ENCODE results near the gene DLG2.

The DLG2 gene

GRCh38 chr11:84295815-84296214, 1331.3 kb downstream of the DLG2 start:
- Histone ChIP-seq H3K9me3 (ENCODE audit: low read length) (no peaks in the 10 kb centered on the region), H3K9ac (ENCODE audit: low read length) (no peak overlapping the region), H3K79me2 (ENCODE audit: insufficient read depth, low read length) (no peaks in the 10 kb centered on the region), H3K27me3 (ENCODE audit: insufficient read depth, low read length) (no peaks in the 10 kb centered on the region), H3K4me3 (ENCODE audit: low read depth, low read length, poor library complexity, severe bottlenecking) (no peak overlapping the region), H3K4me2 (ENCODE audit: low read length) (no peak overlapping the region), H3K36me3 (ENCODE audit: insufficient read depth, low read length) (no peaks in the 10 kb centered on the region), H4K20me1 (ENCODE audit: insufficient read depth, low read length) (no peaks in the 10 kb centered on the region), H2AFZ (ENCODE audit: low read length) (no peak overlapping the region), H3K9me2 (ENCODE audit: low read depth, low read length) (no peaks in the 10 kb centered on the region), H3K27ac (ENCODE audit: low read depth, low read length, poor library complexity, severe bottlenecking) (no peak overlapping the region), H3F3A (ENCODE audit: insufficient read depth, low read length) (no peaks in the 10 kb centered on the region), H3K4me1 (ENCODE audit: insufficient read depth, low read length, severe bottlenecking) (no peaks in the 10 kb centered on the region)
- TF ChIP-seq EZH2 (IDR thresholded peaks at IDR 0.05; ENCODE audit: borderline replicate concordance, low read length) (no peak), CTCF (IDR thresholded peaks at IDR 0.05; ENCODE audit: low read length) (no peak)

- H3K36me3 ChIP-seq (ENCODE audit: insufficient read depth, low read length), result no peaks in the 10 kb centered on the region
- no peaks in the 10 kb centered on the region for H3K9me2 ChIP-seq (ENCODE audit: low read depth, low read length)
- H3K27ac ChIP-seq (ENCODE audit: low read depth, low read length, poor library complexity, severe bottlenecking), result no peak overlapping the region
- H3K4me3 ChIP-seq (ENCODE audit: low read depth, low read length, poor library complexity, severe bottlenecking), result no peak overlapping the region
- no peaks in the 10 kb centered on the region for H3K79me2 ChIP-seq (ENCODE audit: insufficient read depth, low read length)
- H4K20me1 ChIP-seq (ENCODE audit: insufficient read depth, low read length), result no peaks in the 10 kb centered on the region
- H3K27me3 ChIP-seq (ENCODE audit: insufficient read depth, low read length), result no peaks in the 10 kb centered on the region
- H3K9me3 ChIP-seq (ENCODE audit: low read length), result no peaks in the 10 kb centered on the region
- H3K9ac ChIP-seq (ENCODE audit: low read length), result no peak overlapping the region
- H3K4me1 ChIP-seq (ENCODE audit: insufficient read depth, low read length, severe bottlenecking), result no peaks in the 10 kb centered on the region
- TF ChIP-seq CTCF (IDR thresholded peaks at IDR 0.05; ENCODE audit: low read length), result no peak
- TF ChIP-seq EZH2 (IDR thresholded peaks at IDR 0.05; ENCODE audit: borderline replicate concordance, low read length), result no peak
- no peaks in the 10 kb centered on the region for H3F3A ChIP-seq (ENCODE audit: insufficient read depth, low read length)
- no peak overlapping the region for H2AFZ ChIP-seq (ENCODE audit: low read length)
- no peak overlapping the region for H3K4me2 ChIP-seq (ENCODE audit: low read length)
These were observed 1334.2 kb downstream of the DLG2 start for GRCh38 chr11:84292955-84293354.

- no peaks in the 10 kb centered on the region for H4K20me1 ChIP-seq (ENCODE audit: insufficient read depth, low read length)
- no peak overlapping the region for H3K4me3 ChIP-seq (ENCODE audit: low read depth, low read length, poor library complexity, severe bottlenecking)
- no peak overlapping the region for H3K4me2 ChIP-seq (ENCODE audit: low read length)
- no peak for TF ChIP-seq EZH2 (IDR thresholded peaks at IDR 0.05; ENCODE audit: borderline replicate concordance, low read length)
- H3K27ac ChIP-seq (ENCODE audit: low read depth, low read length, poor library complexity, severe bottlenecking), result no peak overlapping the region
- H3K9me2 ChIP-seq (ENCODE audit: low read depth, low read length), result no peaks in the 10 kb centered on the region
- no peaks in the 10 kb centered on the region for H3K4me1 ChIP-seq (ENCODE audit: insufficient read depth, low read length, severe bottlenecking)
- no peaks in the 10 kb centered on the region for H3K36me3 ChIP-seq (ENCODE audit: insufficient read depth, low read length)
- H3K9ac ChIP-seq (ENCODE audit: low read length), result no peak overlapping the region
- H3K79me2 ChIP-seq (ENCODE audit: insufficient read depth, low read length), result no peaks in the 10 kb centered on the region
- H3F3A ChIP-seq (ENCODE audit: insufficient read depth, low read length), result no peaks in the 10 kb centered on the region
- no peaks in the 10 kb centered on the region for H3K9me3 ChIP-seq (ENCODE audit: low read length)
- H3K27me3 ChIP-seq (ENCODE audit: insufficient read depth, low read length), result no peaks in the 10 kb centered on the region
- no peak overlapping the region for H2AFZ ChIP-seq (ENCODE audit: low read length)
These were observed 1335.1 kb downstream of the DLG2 start for GRCh38 chr11:84292006-84292405.

DNA sequence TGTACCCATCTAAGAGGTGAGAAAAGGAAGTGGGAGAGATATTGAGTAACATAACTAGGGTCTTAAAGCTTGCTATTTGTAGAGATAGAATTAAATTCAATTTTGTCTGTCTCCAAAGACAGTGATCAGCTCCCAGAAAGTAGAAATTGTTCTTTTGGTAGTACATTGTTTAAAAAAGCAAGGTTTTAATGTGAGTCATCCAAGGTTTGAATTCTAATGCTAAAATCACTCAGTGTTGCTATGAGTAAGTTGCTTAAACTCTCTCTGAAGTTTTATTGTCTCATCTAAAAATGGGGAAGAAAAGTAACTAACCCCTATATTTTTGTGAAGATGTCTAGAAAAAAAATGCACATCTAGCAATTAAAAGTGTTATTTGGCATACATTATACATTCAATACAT, 1336.5 kb downstream of the DLG2 start:
- Histone ChIP-seq H3K4me3 (ENCODE audit: low read depth, low read length, poor library complexity, severe bottlenecking) (no peak overlapping the region), H2AFZ (ENCODE audit: low read length) (no peak overlapping the region)
- no peak for TF ChIP-seq CTCF (IDR thresholded peaks at IDR 0.05; ENCODE audit: low read length)
- no peak for TF ChIP-seq EZH2 (IDR thresholded peaks at IDR 0.05; ENCODE audit: borderline replicate concordance, low read length)

More for the DNA sequence above, 1336.5 kb downstream of the DLG2 start:
- no peaks in the 10 kb centered on the region for H3K79me2 ChIP-seq (ENCODE audit: insufficient read depth, low read length)
- no peaks in the 10 kb centered on the region for H3K27me3 ChIP-seq (ENCODE audit: insufficient read depth, low read length)
- H3K9ac ChIP-seq (ENCODE audit: low read length), result no peak overlapping the region
- no peaks in the 10 kb centered on the region for H3K4me1 ChIP-seq (ENCODE audit: insufficient read depth, low read length, severe bottlenecking)
- H3F3A ChIP-seq (ENCODE audit: insufficient read depth, low read length), result no peaks in the 10 kb centered on the region
- no peaks in the 10 kb centered on the region for H3K9me2 ChIP-seq (ENCODE audit: low read depth, low read length)
- H3K4me2 ChIP-seq (ENCODE audit: low read length), result no peak overlapping the region
- H3K36me3 ChIP-seq (ENCODE audit: insufficient read depth, low read length), result no peaks in the 10 kb centered on the region
- H4K20me1 ChIP-seq (ENCODE audit: insufficient read depth, low read length), result no peaks in the 10 kb centered on the region
- H3K27ac ChIP-seq (ENCODE audit: low read depth, low read length, poor library complexity, severe bottlenecking), result no peak overlapping the region
- no peaks in the 10 kb centered on the region for H3K9me3 ChIP-seq (ENCODE audit: low read length)

All from OCI-LY1 (cell line).